Aorta (tissue), 5 donors: ENCODE data around the gene LIN37. TPM values are rescaled to one million over a fixed set of nuclear protein-coding genes. Genes with fewer than 3 reads are reported as not detected.
A peak's percentile ranks its signal among the peaks of the same experiment; 100 is the strongest.

Experiments used
- ATAC-seq: fragments of 200-7000 bp; cut with Tn5 transposase; one replicate; pipeline ENCODE4 v1.9.1; 2022; ENCODE audit warnings: moderate library complexity; ENCODE audit not compliant: low FRiP score
- DNase-seq, 2 donors: peaks; one replicate each; pipeline ENCODE4 v3.0.0-alpha.2; 2020
- H3K27ac ChIP-seq, 2 donors: one replicate each; pipeline ENCODE4 v1.5.1; 2013; ENCODE audit warnings: low read length in 2 of 2, mild to moderate bottlenecking in 2 of 2, moderate library complexity in 2 of 2, control low read depth in 1 of 2, inconsistent platforms in 1 of 2, low read depth in 1 of 2
- H3K27me3 ChIP-seq, 2 donors: one replicate each; pipeline ENCODE4 v1.6.1; 2013; ENCODE audit warnings: control low read depth in 1 of 2, low read length in 1 of 2, mild to moderate bottlenecking in 1 of 2, moderate library complexity in 1 of 2; ENCODE audit not compliant: insufficient read depth in 2 of 2, control insufficient read depth in 1 of 2
- H3K36me3 ChIP-seq, 2 donors: one replicate each; pipeline ENCODE4 v1.6.1; 2013; ENCODE audit warnings: control low read depth in 1 of 2, low read length in 1 of 2, mild to moderate bottlenecking in 1 of 2; ENCODE audit not compliant: insufficient read depth in 2 of 2, control insufficient read depth in 1 of 2
- H3K4me1 ChIP-seq, 2 donors: one replicate each; pipeline ENCODE4 v1.6.1; 2013; ENCODE audit warnings: low read length in 2 of 2, control low read depth in 1 of 2, mild to moderate bottlenecking in 1 of 2, moderate library complexity in 1 of 2; ENCODE audit not compliant: insufficient read depth in 2 of 2, control insufficient read depth in 1 of 2
- H3K4me3 ChIP-seq, 2 donors: one replicate each; pipeline ENCODE4 v1.5.1; 2013; ENCODE audit warnings: low read length in 2 of 2, control low read depth in 1 of 2, mild to moderate bottlenecking in 1 of 2
- H3K9me3 ChIP-seq: one replicate; pipeline ENCODE4 v1.6.1; 2013; ENCODE audit warnings: mild to moderate bottlenecking, low read length; ENCODE audit not compliant: control insufficient read depth
- WGBS, 2 donors: extraction: QIAGEN DNeasy Blood & Tissue Kit; methylation state at CpG; one replicate each; pipeline ENCODE4 v1.1.7; 2013; 5-methylcytosine and 5-hydroxymethylcytosine counted together
- intact Hi-C, 2 donors: fragments of 100-400 bp; cut with DNase I; formaldehyde crosslinking; loops; one replicate each; pipeline versions ENCODE4 v1.14.2 to v1.15.0; 2022
- polyA plus RNA-seq, 2 donors: library from polyadenylated mRNA; stranded (reverse); fragments of 200-250 nt; gene quantifications; one replicate each; pipeline ENCODE4 v1.2.3, GENCODE V29; 2013
- total RNA-seq, 2 donors: library from RNA; stranded (reverse); fragmentation: NEBNext Ultra II Directional; extraction: Animal tissue kit (Norgen Biotek cat#: 25700); gene quantifications; one replicate each; pipeline ENCODE4 v1.2.1, GENCODE V29; 2021
- donor health status: healthy with polysubstance abuse.
- donor health status: Bipolar disorder and iron deficiency.
- donor health status: DM: no; HTN: no; CAD: no.
- donor health status: DM: no; HTN: no; CAD: no.
- donor health status: DM: yes; HTN: yes; CAD: no.

Gene LIN37
- total and polyA plus RNA-seq, 4 donors = 10.6 to 91.2 (median 13.2) TPM

- 0% methylated on average over 51 to 53 of the region's 53 CpGs for WGBS, 2 donors
- DNase-seq = peak; percentile 99
- intact Hi-C loops = no loop called here
Observed at GRCh38 chr19:35757749-35758608, 9.6 kb downstream of the LIN37 start, which contains the start of gene PROSER3. Gene PROSER3, plus strand, starts transcription at chr19:35758176. Its CDS starts 40 bp downstream, at chr19:35758216.

GRCh38 chr19:35759697-35760096, 11.3 kb downstream of the LIN37 start:
- no peaks in the 10 kb centered on the region for H3K36me3 ChIP-seq
- no peaks in the 10 kb centered on the region for H3K27me3 ChIP-seq
- intact Hi-C loops = no loop called here
- H3K4me3 ChIP-seq = no peak overlapping the region
- ATAC-seq (no peak), DNase-seq (peak in 1 of 2 donors; percentile 73)
- no peak overlapping the region for H3K27ac ChIP-seq
- WGBS, 2 donors = 85 to 93% methylated on average over 2 of the region's 2 CpGs
- no peaks in the 10 kb centered on the region for H3K9me3 ChIP-seq
- no peaks in the 10 kb centered on the region for H3K4me1 ChIP-seq

More at GRCh38 chr19:35757749-35758608, 9.6 kb downstream of the LIN37 start, which contains the start of gene PROSER3:
- peak; percentile 92 for ATAC-seq
- Histone ChIP-seq H3K36me3 (no peaks in the 10 kb centered on the region), H3K4me3 (peak within 1 kb of the TSS; percentile 64 to 91), H3K4me1 (no peaks in the 10 kb centered on the region), H3K27me3 (no peaks in the 10 kb centered on the region), H3K27ac (peak within 1 kb of the TSS; percentile 86 to 97), H3K9me3 (no peaks in the 10 kb centered on the region)

- Histone ChIP-seq H3K27ac (no peak overlapping the region), H3K27me3 (no peaks in the 10 kb centered on the region), H3K4me1 (no peaks in the 10 kb centered on the region), H3K9me3 (no peaks in the 10 kb centered on the region), H3K4me3 (no peak overlapping the region), H3K36me3 (no peaks in the 10 kb centered on the region)
- WGBS, 2 donors = 74 to 79% methylated on average over 4 of the region's 4 CpGs
- no peak for ATAC-seq
- intact Hi-C loops = no loop called here
- no peak for DNase-seq
Observed at GRCh38 chr19:35760711-35761349, 12.5 kb downstream of the LIN37 start.

- H3K36me3 ChIP-seq = no peaks in the 10 kb centered on the region
Observed at GRCh38 chr19:35764432-35765315, 16.3 kb downstream of the LIN37 start.

GRCh38 chr19:35766571-35767104, 18.3 kb downstream of the LIN37 start:
- DNase-seq = no peak
- intact Hi-C loops = no loop called here
- H3K4me1 ChIP-seq = no peaks in the 10 kb centered on the region
- H3K4me3 ChIP-seq = no peak overlapping the region
- H3K27ac ChIP-seq = no peak overlapping the region
- no peaks in the 10 kb centered on the region for H3K27me3 ChIP-seq
- no peaks in the 10 kb centered on the region for H3K9me3 ChIP-seq
- 82 to 86% methylated on average over 10 to 11 of the region's 11 CpGs for WGBS, 2 donors
- H3K36me3 ChIP-seq = no peaks in the 10 kb centered on the region
- no peak for ATAC-seq

More at GRCh38 chr19:35764432-35765315, 16.3 kb downstream of the LIN37 start:
- ATAC-seq (no peak), DNase-seq (no peak)
- Histone ChIP-seq H3K27ac (no peak overlapping the region), H3K4me1 (no peaks in the 10 kb centered on the region), H3K27me3 (no peaks in the 10 kb centered on the region), H3K9me3 (no peaks in the 10 kb centered on the region), H3K4me3 (no peak overlapping the region)
- WGBS, 2 donors = 92 to 94% methylated on average over 17 of the region's 17 CpGs
- intact Hi-C loops = no loop called here

- peak; percentile 33 for ATAC-seq
- Histone ChIP-seq H3K27ac (no peak overlapping the region), H3K9me3 (no peaks in the 10 kb centered on the region), H3K4me3 (no peak overlapping the region), H3K4me1 (no peaks in the 10 kb centered on the region), H3K36me3 (no peaks in the 10 kb centered on the region), H3K27me3 (no peaks in the 10 kb centered on the region)
- intact Hi-C loops = no loop called here
- DNase-seq = peak in 1 of 2 donors; percentile 74
- 67 to 69% methylated on average over 34 of the region's 34 CpGs for WGBS, 2 donors
Observed at GRCh38 chr19:35767288-35768081, 19.1 kb downstream of the LIN37 start.

- DNase-seq (peak in 1 of 2 donors; percentile 64), ATAC-seq (no peak)
- intact Hi-C loops = no loop called here
- no peaks in the 10 kb centered on the region for H3K9me3 ChIP-seq
- H3K4me1 ChIP-seq = no peaks in the 10 kb centered on the region
- H3K36me3 ChIP-seq = no peaks in the 10 kb centered on the region
- WGBS, 2 donors = 59 to 72% methylated on average over 13 to 15 of the region's 15 CpGs
- H3K27me3 ChIP-seq = no peaks in the 10 kb centered on the region
- no peak overlapping the region for H3K4me3 ChIP-seq
- H3K27ac ChIP-seq = no peak overlapping the region
Observed at GRCh38 chr19:35768082-35768421, 19.7 kb downstream of the LIN37 start.
